ENCODE results near the gene PNMA1.

Gene PNMA1

DNA sequence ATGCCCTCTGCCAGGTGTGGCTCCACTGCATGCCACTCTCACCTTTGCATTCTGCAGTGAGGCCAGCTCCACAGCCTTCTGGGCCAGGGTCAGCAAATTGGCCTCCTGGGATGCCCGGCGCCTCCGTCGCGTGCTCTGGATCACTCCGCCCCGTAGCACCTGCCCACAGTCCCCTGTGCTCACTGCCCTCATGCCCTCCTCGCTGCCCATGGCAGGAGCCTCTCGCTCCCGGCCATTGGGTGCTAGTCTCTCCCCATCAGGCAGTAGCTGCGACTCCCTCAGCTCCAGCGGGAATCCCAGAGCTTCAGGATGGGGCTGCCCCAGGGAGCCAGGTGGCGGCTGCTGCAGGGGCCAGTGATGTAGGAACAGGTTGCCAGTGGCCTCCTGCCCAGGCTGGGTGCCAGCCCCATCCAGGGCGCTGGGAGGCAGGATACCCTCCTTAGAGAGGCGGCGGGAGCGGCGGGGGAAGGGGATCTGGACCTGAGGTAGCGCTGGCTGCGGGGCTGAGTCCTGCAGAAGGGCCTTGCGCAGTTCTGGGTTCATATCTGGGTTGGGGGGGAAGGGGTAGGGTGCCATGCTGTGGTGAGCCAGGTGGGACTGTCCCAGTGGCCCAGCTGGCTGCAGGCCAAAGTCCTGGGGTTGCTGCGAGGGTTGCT, 24.5 kb upstream of the PNMA1 start:
- no peak overlapping the region for H3K4me2 ChIP-seq (ENCODE audit: low read length)
- H3K4me3 ChIP-seq (ENCODE audit: low read length): no peak overlapping the region
- peaks cover 22% of the 10 kb centered on the region; the same call in 1 of the 2 replicates for H3K4me1 ChIP-seq (ENCODE audit: low read length)
- TF ChIP-seq, protein P1, sequence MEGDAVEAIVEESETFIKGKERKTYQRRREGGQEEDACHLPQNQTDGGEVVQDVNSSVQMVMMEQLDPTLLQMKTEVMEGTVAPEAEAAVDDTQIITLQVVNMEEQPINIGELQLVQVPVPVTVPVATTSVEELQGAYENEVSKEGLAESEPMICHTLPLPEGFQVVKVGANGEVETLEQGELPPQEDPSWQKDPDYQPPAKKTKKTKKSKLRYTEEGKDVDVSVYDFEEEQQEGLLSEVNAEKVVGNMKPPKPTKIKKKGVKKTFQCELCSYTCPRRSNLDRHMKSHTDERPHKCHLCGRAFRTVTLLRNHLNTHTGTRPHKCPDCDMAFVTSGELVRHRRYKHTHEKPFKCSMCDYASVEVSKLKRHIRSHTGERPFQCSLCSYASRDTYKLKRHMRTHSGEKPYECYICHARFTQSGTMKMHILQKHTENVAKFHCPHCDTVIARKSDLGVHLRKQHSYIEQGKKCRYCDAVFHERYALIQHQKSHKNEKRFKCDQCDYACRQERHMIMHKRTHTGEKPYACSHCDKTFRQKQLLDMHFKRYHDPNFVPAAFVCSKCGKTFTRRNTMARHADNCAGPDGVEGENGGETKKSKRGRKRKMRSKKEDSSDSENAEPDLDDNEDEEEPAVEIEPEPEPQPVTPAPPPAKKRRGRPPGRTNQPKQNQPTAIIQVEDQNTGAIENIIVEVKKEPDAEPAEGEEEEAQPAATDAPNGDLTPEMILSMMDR (IDR thresholded peaks at IDR 0.05; ENCODE audit: low read depth, low read length): no peak
- TF ChIP-seq EZH2phosphoT487 (IDR thresholded peaks at IDR 0.05; ENCODE audit: low read depth): no peak
- peaks cover 75% of the 10 kb centered on the region for H4K20me1 ChIP-seq (ENCODE audit: insufficient read depth, low read length)
- H3K27ac ChIP-seq (ENCODE audit: low read length): no peak overlapping the region
- no peak overlapping the region for H3K9ac ChIP-seq (ENCODE audit: low read length)
- no peak overlapping the region for H2AFZ ChIP-seq (ENCODE audit: low read depth, low read length)
- peaks cover 66% of the 10 kb centered on the region for H3K79me2 ChIP-seq (ENCODE audit: low read length)
- no peaks in the 10 kb centered on the region for H3K9me3 ChIP-seq (ENCODE audit: insufficient read depth, low read length)
- no peaks in the 10 kb centered on the region for H3K27me3 ChIP-seq (ENCODE audit: low read depth, low read length)
- H3K36me3 ChIP-seq (replicated peaks; ENCODE audit: low read depth, low read length): peaks cover 36% of the 10 kb centered on the region

DNA sequence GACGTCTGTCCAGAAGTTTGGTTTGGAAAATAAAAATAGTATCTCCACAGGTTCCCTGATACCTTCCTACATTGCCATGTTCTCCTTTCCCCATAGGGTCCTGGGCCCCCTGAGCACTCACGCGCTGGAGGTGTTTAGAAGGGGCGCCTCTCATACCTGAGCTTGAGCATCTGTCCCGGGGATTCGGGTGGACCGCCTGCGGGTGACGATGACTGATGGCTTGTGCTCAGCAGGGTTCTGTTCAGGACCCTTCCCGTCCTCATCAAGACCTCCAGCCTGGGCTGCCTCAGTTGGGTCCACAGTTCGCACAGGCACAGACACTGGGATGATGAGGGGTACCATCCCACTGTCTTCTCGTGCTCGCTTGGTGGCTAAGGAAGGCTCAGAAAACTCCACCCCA, 22.7 kb upstream of the PNMA1 start:
- H3K4me3 ChIP-seq (ENCODE audit: low read length): no peak overlapping the region
- peaks cover 62% of the 10 kb centered on the region for H4K20me1 ChIP-seq (ENCODE audit: insufficient read depth, low read length)
- H3K27me3 ChIP-seq (ENCODE audit: low read depth, low read length): no peaks in the 10 kb centered on the region
- peaks cover 52% of the 10 kb centered on the region for H3K79me2 ChIP-seq (ENCODE audit: low read length)
- H3K9ac ChIP-seq (ENCODE audit: low read length): no peak overlapping the region
- H3K9me3 ChIP-seq (ENCODE audit: insufficient read depth, low read length): no peaks in the 10 kb centered on the region
- H3K36me3 ChIP-seq (replicated peaks; ENCODE audit: low read depth, low read length): peaks cover 41% of the 10 kb centered on the region
- peaks cover 4% of the 10 kb centered on the region; the same call in 1 of the 2 replicates for H3K4me1 ChIP-seq (ENCODE audit: low read length)
- TF ChIP-seq EZH2phosphoT487 (IDR thresholded peaks at IDR 0.05; ENCODE audit: low read depth): no peak
- TF ChIP-seq, protein P1 (IDR thresholded peaks at IDR 0.05; ENCODE audit: low read depth, low read length): no peak
- H2AFZ ChIP-seq (ENCODE audit: low read depth, low read length): no peak overlapping the region
- H3K4me2 ChIP-seq (ENCODE audit: low read length): no peak overlapping the region
- H3K27ac ChIP-seq (ENCODE audit: low read length): no peak overlapping the region

DNA sequence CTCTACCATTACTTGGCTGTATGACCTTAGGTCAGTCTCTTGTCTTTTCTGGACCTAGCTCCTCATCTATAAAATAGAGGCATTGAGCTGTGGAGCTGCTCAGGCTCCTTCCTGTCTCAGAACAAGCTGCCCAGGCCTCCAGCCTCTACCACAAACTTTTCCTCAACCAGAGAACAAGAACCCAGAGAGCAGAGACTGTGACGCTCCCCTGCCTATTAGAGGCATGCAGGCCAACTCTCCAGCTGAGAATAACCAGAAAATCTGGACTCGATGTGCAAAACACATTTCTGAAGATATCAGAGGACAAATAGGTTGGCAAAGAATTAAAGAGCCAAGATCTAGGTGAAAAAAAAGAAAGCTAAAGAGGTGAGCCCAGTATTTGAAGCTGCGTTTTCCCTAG, 17.8 kb upstream of the PNMA1 start:
- peaks cover 26% of the 10 kb centered on the region for H3K79me2 ChIP-seq (ENCODE audit: low read length)
- TF ChIP-seq EZH2phosphoT487 (IDR thresholded peaks at IDR 0.05; ENCODE audit: low read depth): no peak
- TF ChIP-seq, protein P1 (IDR thresholded peaks at IDR 0.05; ENCODE audit: low read depth, low read length): no peak
- peaks cover 65% of the 10 kb centered on the region for H4K20me1 ChIP-seq (ENCODE audit: insufficient read depth, low read length)
- no peak overlapping the region for H3K9ac ChIP-seq (ENCODE audit: low read length)
- no peak overlapping the region for H2AFZ ChIP-seq (ENCODE audit: low read depth, low read length)
- no peaks in the 10 kb centered on the region for H3K9me3 ChIP-seq (ENCODE audit: insufficient read depth, low read length)
- no peaks in the 10 kb centered on the region for H3K27me3 ChIP-seq (ENCODE audit: low read depth, low read length)
- no peak overlapping the region for H3K4me3 ChIP-seq (ENCODE audit: low read length)
- no peak overlapping the region for H3K4me2 ChIP-seq (ENCODE audit: low read length)
- peaks cover 62% of the 10 kb centered on the region for H3K36me3 ChIP-seq (replicated peaks; ENCODE audit: low read depth, low read length)
- H3K27ac ChIP-seq (ENCODE audit: low read length): no peak overlapping the region
- no peaks in the 10 kb centered on the region for H3K4me1 ChIP-seq (ENCODE audit: low read length)

DNA sequence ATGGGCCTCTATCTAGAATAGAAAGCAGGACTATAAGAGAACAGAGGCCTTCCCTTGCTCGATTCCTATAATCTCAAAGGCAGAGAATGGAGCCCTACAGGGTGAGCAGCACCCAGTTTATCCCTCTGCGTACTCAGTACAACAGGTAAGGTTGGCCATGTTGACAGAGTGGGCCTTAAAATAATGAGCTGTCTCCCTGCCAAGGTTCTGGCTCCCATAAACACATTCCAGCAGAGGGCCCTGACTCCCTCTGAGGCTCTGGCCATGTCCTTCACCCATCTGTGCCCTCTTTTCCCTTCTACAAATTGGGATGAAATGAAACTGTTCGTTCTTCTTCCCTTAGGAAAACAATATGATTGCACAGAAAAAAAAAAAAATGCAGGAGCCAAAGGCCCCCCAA, 16.9 kb upstream of the PNMA1 start:
- TF ChIP-seq, protein P1 (IDR thresholded peaks at IDR 0.05; ENCODE audit: low read depth, low read length): no peak
- no peak for TF ChIP-seq EZH2phosphoT487 (IDR thresholded peaks at IDR 0.05; ENCODE audit: low read depth)
- Histone ChIP-seq H3K4me2 (ENCODE audit: low read length) (no peak overlapping the region), H3K27me3 (ENCODE audit: low read depth, low read length) (no peaks in the 10 kb centered on the region), H3K79me2 (ENCODE audit: low read length) (peaks cover 21% of the 10 kb centered on the region), H3K4me3 (ENCODE audit: low read length) (no peak overlapping the region), H3K36me3 (replicated peaks; ENCODE audit: low read depth, low read length) (peaks cover 66% of the 10 kb centered on the region), H4K20me1 (ENCODE audit: insufficient read depth, low read length) (peaks cover 67% of the 10 kb centered on the region), H3K27ac (ENCODE audit: low read length) (no peak overlapping the region), H2AFZ (ENCODE audit: low read depth, low read length) (no peak overlapping the region), H3K9me3 (ENCODE audit: insufficient read depth, low read length) (no peaks in the 10 kb centered on the region), H3K4me1 (ENCODE audit: low read length) (no peaks in the 10 kb centered on the region), H3K9ac (ENCODE audit: low read length) (no peak overlapping the region)

All from OCI-LY3 (cell line).